PFSK-1 (cell line): Measurements from ENCODE around the gene NKPD1.

Source experiments
- FOXP2 ChIP-seq: optimal IDR thresholded peaks from 2 replicates; pipeline ENCODE3; 2011; ENCODE audit warnings: borderline replicate concordance, control low read depth, inconsistent platforms; ENCODE audit not compliant: insufficient read depth; ENCODE audit errors: extremely low read length, extremely low read depth
- POLR2AphosphoS5 ChIP-seq: IDR thresholded peaks from 2 replicates; pipeline ENCODE4 v1.6.1; 2012; ENCODE audit warnings: low read depth, mild to moderate bottlenecking, control low read depth, low read length, moderate library complexity
- REST ChIP-seq, 2 experiments: IDR thresholded peaks; 2 replicates each; pipeline versions ENCODE4 v1.6.1 to v1.8.0; 2011 to 2012; ENCODE audit warnings: low read depth in 2 of 2, low read length in 2 of 2, control low read depth in 1 of 2, inconsistent platforms in 1 of 2, mild to moderate bottlenecking in 1 of 2, moderate library complexity in 1 of 2; ENCODE audit not compliant: insufficient read depth in 1 of 2
- SIN3A ChIP-seq: IDR thresholded peaks from 2 replicates; pipeline ENCODE4 v1.6.1; 2012; ENCODE audit warnings: mild to moderate bottlenecking, low read length, moderate library complexity, borderline replicate concordance; ENCODE audit not compliant: insufficient read depth
- TAF1 ChIP-seq: IDR thresholded peaks from 2 replicates; pipeline ENCODE4 v1.6.1; 2012; ENCODE audit warnings: low read length, control low read depth, borderline replicate concordance; ENCODE audit not compliant: insufficient read depth

The NKPD1 gene

GRCh38 chr19:45169602-45170001 lies 8.8 kb upstream of the NKPD1 start:
- TF ChIP-seq POLR2AphosphoS5 (no peak), REST (IDR thresholded peaks at IDR 0.05; ENCODE audit: insufficient read depth in 1 of 2, low read depth in 2 of 2, low read length in 2 of 2) (no peak), TAF1 (no peak), SIN3A (no peak), FOXP2 (no peak)

GRCh38 chr19:45168767-45169351 lies 8.1 kb upstream of the NKPD1 start:
- TF ChIP-seq TAF1 (no peak), SIN3A (no peak)

GRCh38 chr19:45166723-45167252 lies 6.0 kb upstream of the NKPD1 start:
- no peak for TF ChIP-seq SIN3A
- TF ChIP-seq REST (IDR thresholded peaks at IDR 0.05; ENCODE audit: insufficient read depth in 1 of 2, low read depth in 2 of 2, low read length in 2 of 2): no peak
- TF ChIP-seq POLR2AphosphoS5: no peak
- peak; percentile 48 for TF ChIP-seq FOXP2
- no peak for TF ChIP-seq TAF1

GRCh38 chr19:45164577-45165335 lies 4.0 kb upstream of the NKPD1 start:
- TF ChIP-seq REST (IDR thresholded peaks at IDR 0.05; ENCODE audit: insufficient read depth in 1 of 2, low read depth in 2 of 2, low read length in 2 of 2) (no peak), SIN3A (no peak)

- TF ChIP-seq POLR2AphosphoS5 (no peak), FOXP2 (no peak)
Measured at GRCh38 chr19:45163751-45164460, 3.1 kb upstream of the NKPD1 start.

GRCh38 chr19:45163156-45163555 lies 2.4 kb upstream of the NKPD1 start:
- TF ChIP-seq SIN3A (no peak), POLR2AphosphoS5 (no peak), FOXP2 (no peak), REST (IDR thresholded peaks at IDR 0.05; ENCODE audit: insufficient read depth in 1 of 2, low read depth in 2 of 2, low read length in 2 of 2) (no peak), TAF1 (no peak)
